Astrocyte (in vitro differentiated cells and primary cell): ENCODE results near the gene RASA1.

Experiments
- EZH2 ChIP-seq: IDR thresholded peaks from 2 replicates; pipeline ENCODE4 v1.6.1; 2012; ENCODE audit warnings: mild to moderate bottlenecking, low read length, inconsistent platforms; ENCODE audit not compliant: insufficient read depth
- TF ChIP-seq, protein P1 (sequence below): IDR thresholded peaks from 2 replicates; pipeline ENCODE4 v1.5.1; 2011; ENCODE audit warnings: low read depth, mild to moderate bottlenecking, inconsistent platforms, low read length, moderate library complexity; ENCODE audit not compliant: insufficient read depth

GRCh38 chr5:87405472-87406155 is 137.9 kb downstream of the RASA1 start:
- TF ChIP-seq, protein P1, sequence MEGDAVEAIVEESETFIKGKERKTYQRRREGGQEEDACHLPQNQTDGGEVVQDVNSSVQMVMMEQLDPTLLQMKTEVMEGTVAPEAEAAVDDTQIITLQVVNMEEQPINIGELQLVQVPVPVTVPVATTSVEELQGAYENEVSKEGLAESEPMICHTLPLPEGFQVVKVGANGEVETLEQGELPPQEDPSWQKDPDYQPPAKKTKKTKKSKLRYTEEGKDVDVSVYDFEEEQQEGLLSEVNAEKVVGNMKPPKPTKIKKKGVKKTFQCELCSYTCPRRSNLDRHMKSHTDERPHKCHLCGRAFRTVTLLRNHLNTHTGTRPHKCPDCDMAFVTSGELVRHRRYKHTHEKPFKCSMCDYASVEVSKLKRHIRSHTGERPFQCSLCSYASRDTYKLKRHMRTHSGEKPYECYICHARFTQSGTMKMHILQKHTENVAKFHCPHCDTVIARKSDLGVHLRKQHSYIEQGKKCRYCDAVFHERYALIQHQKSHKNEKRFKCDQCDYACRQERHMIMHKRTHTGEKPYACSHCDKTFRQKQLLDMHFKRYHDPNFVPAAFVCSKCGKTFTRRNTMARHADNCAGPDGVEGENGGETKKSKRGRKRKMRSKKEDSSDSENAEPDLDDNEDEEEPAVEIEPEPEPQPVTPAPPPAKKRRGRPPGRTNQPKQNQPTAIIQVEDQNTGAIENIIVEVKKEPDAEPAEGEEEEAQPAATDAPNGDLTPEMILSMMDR = no peak
- no peak for TF ChIP-seq EZH2
